ENCODE results near the gene SUMO2. TPM values are rescaled to one million over a fixed set of nuclear protein-coding genes. Genes with fewer than 3 reads are reported as not detected.

The SUMO2 gene
- total and polyA plus RNA-seq, 2 of the 13 experiments (the other 11 are each of a cell fraction or from before 2014, with no cell fraction given): 337 to 553 TPM

GRCh38 chr17:75231071-75231470 is 48.3 kb upstream of the SUMO2 start:
- no TSS peak for BruUV-seq (replicated peaks)
- ChIA-PET POLR2A (interaction anchor here (1.6 kb wide), 1 partner anchor 37 kb away, joined by 4 read pairs; no protein-coding TSS in a partner anchor), CTCF (ENCODE audit: low intra/inter-chr PET ratio, low total read pairs) (no interaction called here)
- H3K27me3 ChIP-seq (ENCODE audit: control insufficient read depth in 1 of 2, insufficient read depth in 2 of 2, low read length in 2 of 2): no peaks in the 10 kb centered on the region
- no peak overlapping the region for H3K4me3 ChIP-seq (replicated peaks in 1 of 3; ENCODE audit: insufficient read depth in 1 of 3, low read depth in 2 of 3, low read length in 3 of 3)
- H3K79me2 ChIP-seq (ENCODE audit: insufficient read depth, low read length): no peaks in the 10 kb centered on the region
- in situ Hi-C loops (cut with HindIII; ENCODE audit: extremely low pct_ligation_motif_present, low pct_unique_long_range_greater_than_20kb): no loop called here
- peaks cover 56 to 83% of the 10 kb centered on the region in 2 experiments for H3K36me3 ChIP-seq (replicated peaks in 1 of 2; ENCODE audit: control insufficient read depth in 1 of 2, insufficient read depth in 2 of 2, low read length in 2 of 2)
- no peak overlapping the region for H3K4me2 ChIP-seq (ENCODE audit: low read depth, low read length)
- H3K4me1 ChIP-seq (ENCODE audit: insufficient read depth, low read length): no peaks in the 10 kb centered on the region
- H2AFZ ChIP-seq (ENCODE audit: low read length): no peak overlapping the region
- DNase-seq (ENCODE audit: low spot score) (no peak), FAIRE-seq (no peak), ATAC-seq (no peak)
- no peak for TF ChIP-seq MAX (IDR thresholded peaks at IDR 0.05)
- TF ChIP-seq SALL2 (CRISPR knock-in tag; IDR thresholded peaks at IDR 0.05): no peak
- no peak for TF ChIP-seq SOX6 (IDR thresholded peaks at IDR 0.05)
- TF ChIP-seq SOX6 (CRISPR knock-in tag; IDR thresholded peaks at IDR 0.05): no peak
- no peak for TF ChIP-seq ZBTB3 (CRISPR knock-in tag; IDR thresholded peaks at IDR 0.05; ENCODE audit: borderline replicate concordance, low read depth)
- no peak for TF ChIP-seq ZNF530 (CRISPR knock-in tag; IDR thresholded peaks at IDR 0.05; ENCODE audit: low read depth)
- no peak for TF ChIP-seq ZNF281 (CRISPR knock-in tag; IDR thresholded peaks at IDR 0.05; ENCODE audit: borderline replicate concordance)
- TF ChIP-seq SUZ12 (IDR thresholded peaks at IDR 0.05; ENCODE audit: low read depth, low read length): no peak
- TF ChIP-seq HNRNPH1 (optimal IDR thresholded peaks at IDR 0.05; ENCODE audit: low read depth, low read length): no peak
- TF ChIP-seq FOXO4 (CRISPR knock-in tag; conservative IDR thresholded peaks at IDR 0.05): no peak
- no peak for TF ChIP-seq NONO (IDR thresholded peaks at IDR 0.05)
- no peak for TF ChIP-seq NONO (CRISPR knock-in tag; conservative IDR thresholded peaks at IDR 0.05)
- no peak for TF ChIP-seq ZNF660 (CRISPR knock-in tag; IDR thresholded peaks at IDR 0.05; ENCODE audit: borderline replicate concordance, low read depth)
- no peak for TF ChIP-seq REXO4 (CRISPR knock-in tag; IDR thresholded peaks at IDR 0.05; ENCODE audit: borderline replicate concordance)
- TF ChIP-seq, protein P1, sequence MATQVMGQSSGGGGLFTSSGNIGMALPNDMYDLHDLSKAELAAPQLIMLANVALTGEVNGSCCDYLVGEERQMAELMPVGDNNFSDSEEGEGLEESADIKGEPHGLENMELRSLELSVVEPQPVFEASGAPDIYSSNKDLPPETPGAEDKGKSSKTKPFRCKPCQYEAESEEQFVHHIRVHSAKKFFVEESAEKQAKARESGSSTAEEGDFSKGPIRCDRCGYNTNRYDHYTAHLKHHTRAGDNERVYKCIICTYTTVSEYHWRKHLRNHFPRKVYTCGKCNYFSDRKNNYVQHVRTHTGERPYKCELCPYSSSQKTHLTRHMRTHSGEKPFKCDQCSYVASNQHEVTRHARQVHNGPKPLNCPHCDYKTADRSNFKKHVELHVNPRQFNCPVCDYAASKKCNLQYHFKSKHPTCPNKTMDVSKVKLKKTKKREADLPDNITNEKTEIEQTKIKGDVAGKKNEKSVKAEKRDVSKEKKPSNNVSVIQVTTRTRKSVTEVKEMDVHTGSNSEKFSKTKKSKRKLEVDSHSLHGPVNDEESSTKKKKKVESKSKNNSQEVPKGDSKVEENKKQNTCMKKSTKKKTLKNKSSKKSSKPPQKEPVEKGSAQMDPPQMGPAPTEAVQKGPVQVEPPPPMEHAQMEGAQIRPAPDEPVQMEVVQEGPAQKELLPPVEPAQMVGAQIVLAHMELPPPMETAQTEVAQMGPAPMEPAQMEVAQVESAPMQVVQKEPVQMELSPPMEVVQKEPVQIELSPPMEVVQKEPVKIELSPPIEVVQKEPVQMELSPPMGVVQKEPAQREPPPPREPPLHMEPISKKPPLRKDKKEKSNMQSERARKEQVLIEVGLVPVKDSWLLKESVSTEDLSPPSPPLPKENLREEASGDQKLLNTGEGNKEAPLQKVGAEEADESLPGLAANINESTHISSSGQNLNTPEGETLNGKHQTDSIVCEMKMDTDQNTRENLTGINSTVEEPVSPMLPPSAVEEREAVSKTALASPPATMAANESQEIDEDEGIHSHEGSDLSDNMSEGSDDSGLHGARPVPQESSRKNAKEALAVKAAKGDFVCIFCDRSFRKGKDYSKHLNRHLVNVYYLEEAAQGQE (IDR thresholded peaks at IDR 0.05; ENCODE audit: borderline replicate concordance in 1 of 2, low read depth in 1 of 2, low read length in 2 of 2): no peak
- no peak for TF ChIP-seq RFXANK (CRISPR knock-in tag; IDR thresholded peaks at IDR 0.05)
- H3K9ac ChIP-seq (ENCODE audit: insufficient read depth, low read depth, low read length): no peak overlapping the region
- 95% methylated on average over 8 of the region's 8 CpGs for WGBS (ENCODE audit: low lambda C conversion rate)
- H3K9me3 ChIP-seq (ENCODE audit: low read length): no peaks in the 10 kb centered on the region
- no peak overlapping the region for H3K27ac ChIP-seq (ENCODE audit: extremely low read length, insufficient read depth, low read length)
- intact Hi-C loops (cut with micrococcal nuclease; ENCODE audit: unreplicated experiment): no loop called here
- no peaks in the 10 kb centered on the region for H4K20me1 ChIP-seq (ENCODE audit: insufficient read depth, low read length)

All from HepG2 (cell line).